SK-N-SH (cell line): Measurements from ENCODE around the gene AIP.

Experiments
- CHD2 ChIP-seq: fragments of 150-350 bp; IDR thresholded peaks from 2 replicates; pipeline ENCODE4 v1.6.1; 2018; ENCODE audit warnings: low read length; ENCODE audit not compliant: partially characterized antibody
- EP300 ChIP-seq, 2 experiments: IDR thresholded peaks; 2 replicates each; pipeline versions ENCODE4 v1.4.0 to v1.6.1; 2012; ENCODE audit warnings: borderline replicate concordance in 1 of 2, low read depth in 1 of 2, low read length in 1 of 2
- JUND ChIP-seq: IDR thresholded peaks from 2 replicates; pipeline ENCODE4 v1.4.0; 2012
- MEF2A ChIP-seq: IDR thresholded peaks from 2 replicates; pipeline ENCODE4 v1.4.0; 2012; ENCODE audit warnings: low read depth, borderline replicate concordance
- MXI1 ChIP-seq: IDR thresholded peaks from 2 replicates; pipeline ENCODE4 v1.6.1; 2012; ENCODE audit warnings: mild to moderate bottlenecking, low read depth, low read length, improper control_type of control experiment
- POLR2AphosphoS5 ChIP-seq: IDR thresholded peaks from 2 replicates; pipeline ENCODE4 v1.6.1; 2012; ENCODE audit warnings: low read depth, low read length
- RCOR1 ChIP-seq: fragments of 150-350 bp; IDR thresholded peaks from 2 replicates; pipeline ENCODE4 v1.6.1; 2017; ENCODE audit warnings: antibody characterized with exemption, low read length
- RFX5 ChIP-seq: IDR thresholded peaks from 2 replicates; pipeline ENCODE4 v1.6.1; 2012; ENCODE audit warnings: mild to moderate bottlenecking, improper control_type of control experiment, low read length
- SMC3 ChIP-seq: IDR thresholded peaks from 2 replicates; pipeline ENCODE4 v1.6.1; 2012; ENCODE audit warnings: low read depth, low read length, improper control_type of control experiment
- TAF1 ChIP-seq: IDR thresholded peaks from 2 replicates; pipeline ENCODE4 v1.6.1; 2012; ENCODE audit warnings: low read depth, mild to moderate bottlenecking, low read length, moderate library complexity, borderline replicate concordance
- TEAD4 ChIP-seq: IDR thresholded peaks from 2 replicates; pipeline ENCODE4 v1.4.0; 2012; ENCODE audit warnings: mild to moderate bottlenecking, borderline replicate concordance; ENCODE audit not compliant: insufficient read depth
- YY1 ChIP-seq: IDR thresholded peaks from 2 replicates; pipeline ENCODE4 v1.4.0; 2012; ENCODE audit warnings: low read depth, mild to moderate bottlenecking
- TF ChIP-seq, protein P1 (sequence below): fragments of 200-600 bp; sonication (generic); IDR thresholded peaks from 2 replicates; pipeline ENCODE4 v1.6.1; 2017; ENCODE audit warnings: antibody characterized with exemption, mild to moderate bottlenecking, moderate library complexity
- TF ChIP-seq, protein P2 (sequence below): fragments of 150-350 bp; IDR thresholded peaks from 2 replicates; pipeline ENCODE4 v1.6.1; 2017; ENCODE audit warnings: antibody characterized with exemption, low read length, low read depth, borderline replicate concordance

DNA sequence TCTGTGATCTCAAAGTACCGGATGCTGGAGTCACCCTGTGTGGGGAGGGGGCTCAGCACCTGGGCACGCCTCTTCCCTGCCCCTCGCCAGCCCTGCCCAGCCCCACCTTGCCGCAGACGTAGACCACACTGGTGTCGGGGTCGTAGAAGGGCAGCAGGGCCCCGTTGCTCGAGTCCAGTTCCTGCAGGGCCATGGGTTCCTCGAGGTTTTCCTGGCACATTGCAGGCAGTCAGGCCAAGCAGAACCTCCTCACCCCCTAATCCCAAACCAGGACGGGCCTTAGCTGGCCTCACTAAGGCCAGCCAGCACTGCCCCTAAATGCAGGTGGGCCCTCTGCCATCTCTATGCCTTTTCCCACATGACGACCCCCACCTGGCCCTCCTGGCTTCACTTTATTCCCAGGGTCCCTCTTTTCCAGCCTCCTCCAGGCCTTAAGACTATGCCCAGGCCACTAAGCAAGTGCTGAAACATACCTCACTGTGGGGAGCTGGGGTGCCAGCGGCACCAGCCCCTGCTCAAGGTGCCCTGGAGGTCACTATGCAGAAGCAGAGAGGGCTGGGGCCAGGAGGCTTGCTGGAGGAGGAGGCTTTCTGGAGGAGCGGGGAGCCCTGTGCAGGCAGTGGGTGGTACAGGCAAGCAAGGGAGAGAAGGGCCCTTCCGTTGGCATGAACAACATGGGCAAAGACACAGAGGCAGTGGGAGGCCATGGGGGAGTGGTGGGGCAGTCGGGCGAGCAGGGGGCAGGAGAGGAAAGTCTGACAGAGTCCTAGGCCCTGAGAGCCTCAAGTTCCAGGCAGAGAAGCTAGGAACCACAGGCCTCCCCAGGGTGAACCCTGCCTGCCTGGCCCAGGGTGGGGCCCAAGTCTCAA lies 42.4 kb upstream of the AIP start:
- no peak for TF ChIP-seq YY1
- TF ChIP-seq RFX5 = no peak
- TF ChIP-seq, protein P1, sequence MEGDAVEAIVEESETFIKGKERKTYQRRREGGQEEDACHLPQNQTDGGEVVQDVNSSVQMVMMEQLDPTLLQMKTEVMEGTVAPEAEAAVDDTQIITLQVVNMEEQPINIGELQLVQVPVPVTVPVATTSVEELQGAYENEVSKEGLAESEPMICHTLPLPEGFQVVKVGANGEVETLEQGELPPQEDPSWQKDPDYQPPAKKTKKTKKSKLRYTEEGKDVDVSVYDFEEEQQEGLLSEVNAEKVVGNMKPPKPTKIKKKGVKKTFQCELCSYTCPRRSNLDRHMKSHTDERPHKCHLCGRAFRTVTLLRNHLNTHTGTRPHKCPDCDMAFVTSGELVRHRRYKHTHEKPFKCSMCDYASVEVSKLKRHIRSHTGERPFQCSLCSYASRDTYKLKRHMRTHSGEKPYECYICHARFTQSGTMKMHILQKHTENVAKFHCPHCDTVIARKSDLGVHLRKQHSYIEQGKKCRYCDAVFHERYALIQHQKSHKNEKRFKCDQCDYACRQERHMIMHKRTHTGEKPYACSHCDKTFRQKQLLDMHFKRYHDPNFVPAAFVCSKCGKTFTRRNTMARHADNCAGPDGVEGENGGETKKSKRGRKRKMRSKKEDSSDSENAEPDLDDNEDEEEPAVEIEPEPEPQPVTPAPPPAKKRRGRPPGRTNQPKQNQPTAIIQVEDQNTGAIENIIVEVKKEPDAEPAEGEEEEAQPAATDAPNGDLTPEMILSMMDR = no peak
- no peak for TF ChIP-seq RCOR1
- TF ChIP-seq MXI1 = no peak
- no peak for TF ChIP-seq EP300 (IDR thresholded peaks at IDR 0.05; ENCODE audit: borderline replicate concordance in 1 of 2, low read depth in 1 of 2, low read length in 1 of 2)
- no peak for TF ChIP-seq POLR2AphosphoS5
- no peak for TF ChIP-seq SMC3
- no peak for TF ChIP-seq TAF1
- no peak for TF ChIP-seq TEAD4
- no peak for TF ChIP-seq JUND
- TF ChIP-seq CHD2 = no peak
- TF ChIP-seq, protein P2, sequence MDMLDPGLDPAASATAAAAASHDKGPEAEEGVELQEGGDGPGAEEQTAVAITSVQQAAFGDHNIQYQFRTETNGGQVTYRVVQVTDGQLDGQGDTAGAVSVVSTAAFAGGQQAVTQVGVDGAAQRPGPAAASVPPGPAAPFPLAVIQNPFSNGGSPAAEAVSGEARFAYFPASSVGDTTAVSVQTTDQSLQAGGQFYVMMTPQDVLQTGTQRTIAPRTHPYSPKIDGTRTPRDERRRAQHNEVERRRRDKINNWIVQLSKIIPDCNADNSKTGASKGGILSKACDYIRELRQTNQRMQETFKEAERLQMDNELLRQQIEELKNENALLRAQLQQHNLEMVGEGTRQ = no peak
- no peak for TF ChIP-seq MEF2A
